Adrenal gland (tissue), 12 donors: ENCODE measurements around the gene GPR83. TPM values are rescaled to one million over a fixed set of nuclear protein-coding genes. Genes with fewer than 3 reads are reported as not detected.

ENCODE experiments used
- DNase-seq, 7 donors: peaks; one replicate each; pipeline ENCODE4 v3.0.0-alpha.2; 2019 to 2020
- H3K27ac ChIP-seq, 5 donors: fragments of 200-600 bp; sonication (generic) in 4 of 5; 1 replicate in 3 of 5; 2 replicates in 2 of 5; pipeline versions ENCODE4 v1.5.1 to v1.8.0; 2016 to 2020; ENCODE audit warnings: mild to moderate bottlenecking in 1 of 5
- H3K27me3 ChIP-seq: fragments of 200-600 bp; 2 replicates; pipeline ENCODE4 v1.8.0; 2021
- H3K36me3 ChIP-seq, 2 donors: fragments of 200-600 bp; replicated peaks in 1 of 2; 1 replicate in 1 of 2; 2 replicates in 1 of 2; pipeline versions ENCODE4 v1.5.1 to v1.8.0; 2018 to 2022
- H3K4me1 ChIP-seq, 2 donors: fragments of 200-600 bp; replicated peaks in 1 of 2; 1 replicate in 1 of 2; 2 replicates in 1 of 2; pipeline versions ENCODE4 v1.5.1 to v1.8.0; 2018 to 2021
- H3K4me3 ChIP-seq, 4 donors: fragments of 200-600 bp; sonication (generic) in 3 of 4; one replicate each; pipeline ENCODE4 v1.5.1; 2016 to 2018
- H3K9me3 ChIP-seq, 3 donors: fragments of 200-600 bp; sonication (generic) in 1 of 3; replicated peaks in 1 of 3; 1 replicate in 2 of 3; 2 replicates in 1 of 3; pipeline versions ENCODE4 v1.5.1 to v1.8.0; 2016 to 2021
- POLR2A ChIP-seq, 2 donors: fragments of 450-650 bp; IDR thresholded peaks; one replicate each; pipeline ENCODE4 v1.6.1; 2017; ENCODE audit warnings: antibody characterized with exemption in 2 of 2, mild to moderate bottlenecking in 2 of 2, moderate library complexity in 1 of 2
- WGBS, 4 donors: extraction: QIAGEN DNeasy Blood & Tissue Kit in 2 of 4; methylation state at CpG; one replicate each; pipeline versions ENCODE4 v1.1.5 to v1.1.7; 2013 to 2017; 5-methylcytosine and 5-hydroxymethylcytosine counted together
- intact Hi-C, 2 donors: fragments of 100-400 bp; cut with DNase I; formaldehyde crosslinking; loops; one replicate each; pipeline versions ENCODE4 v1.14.1 to v1.15.0; 2022 to 2023
- polyA plus RNA-seq, 3 donors: library from polyadenylated mRNA; stranded (reverse); fragments of 200-250 nt in 2 of 3; fragments of 350-450 nt in 1 of 3; fragmentation: Illumina TruSeq in 1 of 3; extraction: RNeasy Lipid Tissue Mini Kit (QIAGEN cat#74804) in 1 of 3; gene quantifications; one replicate each; pipeline ENCODE4 v1.2.3, GENCODE V29; 2013 to 2014
- total RNA-seq, 9 donors: library from RNA; depleted of rRNA in 4 of 9; stranded (reverse); fragments of >200 nt in 4 of 9; fragments of 120-200 nt in 1 of 9; fragmentation: NEBNext Ultra II Directional in 1 of 9; extraction: Animal tissue kit (Norgen Biotek cat#: 25700) in 1 of 9; gene quantifications; one replicate each; pipeline versions ENCODE4 v1.1.0 to v1.2.4, GENCODE V29; 2013 to 2023
- TF ChIP-seq, protein P1 (sequence below), 6 experiments: fragments of 450-650 bp in 4 of 6; fragments of 200-600 bp in 2 of 6; sonication (generic) in 1 of 6; IDR thresholded peaks; 1 replicate in 5 of 6; 2 replicates in 1 of 6; pipeline versions ENCODE4 v1.5.1 to v1.8.0; 2016 to 2021; ENCODE audit warnings: antibody characterized with exemption in 6 of 6, mild to moderate bottlenecking in 2 of 6, moderate library complexity in 1 of 6
- donor health status: healthy with polysubstance abuse.
- donor health status: Bipolar disorder and iron deficiency.
- donor health status: DM: yes; HTN: yes; CAD: no.
- donor health status: DM: no; HTN: no; CAD: no.
- donor health status: DM: no; HTN: no; CAD: no.
- donor health status: DM: yes; HTN: yes; CAD: no.

Gene GPR83
- total and polyA plus RNA-seq, 12 donors = 0.17 to 1.5 (median 0.40) TPM; not detected in 1

DNA sequence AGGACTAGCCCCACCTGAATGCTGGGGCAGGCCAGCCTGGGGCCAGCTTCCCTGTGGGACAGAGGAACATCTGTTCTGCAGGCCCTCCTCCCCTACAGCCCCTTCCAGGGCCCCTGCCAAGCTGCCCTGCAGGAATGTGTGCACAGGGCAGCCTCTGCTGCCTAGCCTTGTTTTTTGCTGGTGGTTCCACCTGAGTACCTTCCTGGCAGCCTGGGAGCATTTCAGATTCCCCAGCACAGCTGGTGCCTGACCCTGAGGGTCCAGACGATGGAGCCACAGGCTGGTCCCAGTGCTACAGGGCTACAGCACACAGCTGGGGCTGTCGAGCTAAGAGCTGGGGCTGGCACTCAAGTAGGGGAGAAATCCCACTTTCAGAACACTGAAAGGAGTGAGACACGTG is 22.3 kb upstream of the GPR83 start:
- TF ChIP-seq POLR2A (IDR thresholded peaks at IDR 0.05) = no peak
- TF ChIP-seq, protein P1, sequence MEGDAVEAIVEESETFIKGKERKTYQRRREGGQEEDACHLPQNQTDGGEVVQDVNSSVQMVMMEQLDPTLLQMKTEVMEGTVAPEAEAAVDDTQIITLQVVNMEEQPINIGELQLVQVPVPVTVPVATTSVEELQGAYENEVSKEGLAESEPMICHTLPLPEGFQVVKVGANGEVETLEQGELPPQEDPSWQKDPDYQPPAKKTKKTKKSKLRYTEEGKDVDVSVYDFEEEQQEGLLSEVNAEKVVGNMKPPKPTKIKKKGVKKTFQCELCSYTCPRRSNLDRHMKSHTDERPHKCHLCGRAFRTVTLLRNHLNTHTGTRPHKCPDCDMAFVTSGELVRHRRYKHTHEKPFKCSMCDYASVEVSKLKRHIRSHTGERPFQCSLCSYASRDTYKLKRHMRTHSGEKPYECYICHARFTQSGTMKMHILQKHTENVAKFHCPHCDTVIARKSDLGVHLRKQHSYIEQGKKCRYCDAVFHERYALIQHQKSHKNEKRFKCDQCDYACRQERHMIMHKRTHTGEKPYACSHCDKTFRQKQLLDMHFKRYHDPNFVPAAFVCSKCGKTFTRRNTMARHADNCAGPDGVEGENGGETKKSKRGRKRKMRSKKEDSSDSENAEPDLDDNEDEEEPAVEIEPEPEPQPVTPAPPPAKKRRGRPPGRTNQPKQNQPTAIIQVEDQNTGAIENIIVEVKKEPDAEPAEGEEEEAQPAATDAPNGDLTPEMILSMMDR (IDR thresholded peaks at IDR 0.05) = no peak
- Histone ChIP-seq H3K4me1 (no peaks in the 10 kb centered on the region), H3K36me3 (no peaks in the 10 kb centered on the region), H3K4me3 (no peak overlapping the region), H3K27me3 (no peaks in the 10 kb centered on the region), H3K9me3 (no peaks in the 10 kb centered on the region), H3K27ac (no peak overlapping the region)
- WGBS, 4 donors = 90 to 100% (median 97%) methylated on average over 2 to 3 of the region's 3 CpGs
- intact Hi-C loops = no loop called here
- no peak for DNase-seq

DNA sequence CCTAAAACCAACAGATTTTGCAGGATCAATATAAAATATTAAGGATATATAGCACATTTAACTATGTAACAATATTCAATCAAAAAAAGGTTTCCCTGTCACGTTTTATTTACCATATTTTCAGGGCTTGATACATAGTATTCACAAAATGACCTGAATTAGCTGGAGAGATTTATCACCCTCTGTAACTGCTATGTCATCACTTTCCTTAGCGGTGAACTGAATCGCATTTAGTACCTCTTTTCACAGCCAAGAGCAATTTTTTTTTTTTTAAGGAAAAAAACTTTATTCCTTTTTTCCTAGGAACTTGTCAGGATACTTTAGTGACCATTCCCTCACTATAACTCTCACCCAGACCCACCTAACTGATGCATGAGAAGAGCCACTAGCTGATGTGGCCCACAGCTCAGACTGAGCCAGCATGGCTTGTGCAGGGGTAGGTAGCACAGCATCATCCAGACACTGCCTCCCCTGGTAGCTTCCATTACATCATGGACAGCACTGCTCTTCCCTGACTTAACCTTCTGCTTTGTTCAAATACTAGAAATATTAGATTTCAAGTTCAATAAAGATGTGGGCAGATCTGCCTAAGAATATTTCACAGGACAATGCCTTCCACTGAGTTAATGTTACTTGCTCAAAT is 17.0 kb upstream of the GPR83 start:
- WGBS, 4 donors = 69 to 78% (median 77%) methylated on average over 3 of the region's 3 CpGs

DNA sequence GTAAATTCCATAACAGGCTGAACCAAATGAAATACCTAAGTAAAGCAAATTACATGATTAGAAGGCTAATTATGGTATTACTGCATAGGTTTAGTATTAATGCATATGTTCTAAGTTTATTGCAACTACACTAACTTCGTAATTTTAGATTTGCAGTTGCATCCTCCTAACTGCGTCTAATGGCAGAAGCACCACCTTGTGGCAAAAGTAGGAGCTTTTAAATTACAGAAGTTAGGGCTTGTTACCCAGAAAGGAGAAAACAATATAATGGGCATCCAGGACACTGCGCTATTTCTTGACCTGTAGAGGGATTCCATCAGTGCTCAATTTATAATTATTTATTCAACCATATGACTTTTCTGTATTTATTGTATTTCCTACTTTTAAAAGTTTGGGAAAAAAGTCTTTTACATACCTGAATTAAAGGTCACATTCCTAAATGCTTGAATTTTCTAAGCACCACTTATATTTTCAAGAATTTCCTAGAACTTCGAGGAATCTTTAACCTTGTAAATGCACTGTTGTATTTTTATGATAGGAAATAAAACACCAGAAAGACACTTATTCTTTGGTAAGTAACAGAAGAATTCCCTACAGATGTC is 16.3 kb upstream of the GPR83 start:
- no peak overlapping the region for H3K4me3 ChIP-seq
- no peak for TF ChIP-seq POLR2A (IDR thresholded peaks at IDR 0.05)
- TF ChIP-seq, protein P1 (IDR thresholded peaks at IDR 0.05) = peak; percentile 24 to 59 (median 46)
- intact Hi-C loops = loop anchor here (10.0 kb wide), 2 partner anchors 243 to 493 kb away; no protein-coding TSS in a partner anchor
- WGBS, 4 donors = 53 to 71% (median 56%) methylated on average over 4 of the region's 4 CpGs
- no peak overlapping the region for H3K27ac ChIP-seq
- no peaks in the 10 kb centered on the region for H3K4me1 ChIP-seq
- H3K36me3 ChIP-seq = no peaks in the 10 kb centered on the region
- no peak for DNase-seq
- no peaks in the 10 kb centered on the region for H3K27me3 ChIP-seq
- no peaks in the 10 kb centered on the region for H3K9me3 ChIP-seq

More for the DNA sequence above, 17.0 kb upstream of the GPR83 start:
- Histone ChIP-seq H3K9me3 (no peaks in the 10 kb centered on the region), H3K4me1 (no peaks in the 10 kb centered on the region), H3K4me3 (no peak overlapping the region), H3K27me3 (no peaks in the 10 kb centered on the region), H3K36me3 (no peaks in the 10 kb centered on the region), H3K27ac (no peak overlapping the region)
- DNase-seq = no peak
- intact Hi-C loops = loop anchor here (10.0 kb wide), 2 partner anchors 243 to 493 kb away; no protein-coding TSS in a partner anchor
- TF ChIP-seq POLR2A (IDR thresholded peaks at IDR 0.05) = no peak
- TF ChIP-seq, protein P1 (IDR thresholded peaks at IDR 0.05) = no peak

DNA sequence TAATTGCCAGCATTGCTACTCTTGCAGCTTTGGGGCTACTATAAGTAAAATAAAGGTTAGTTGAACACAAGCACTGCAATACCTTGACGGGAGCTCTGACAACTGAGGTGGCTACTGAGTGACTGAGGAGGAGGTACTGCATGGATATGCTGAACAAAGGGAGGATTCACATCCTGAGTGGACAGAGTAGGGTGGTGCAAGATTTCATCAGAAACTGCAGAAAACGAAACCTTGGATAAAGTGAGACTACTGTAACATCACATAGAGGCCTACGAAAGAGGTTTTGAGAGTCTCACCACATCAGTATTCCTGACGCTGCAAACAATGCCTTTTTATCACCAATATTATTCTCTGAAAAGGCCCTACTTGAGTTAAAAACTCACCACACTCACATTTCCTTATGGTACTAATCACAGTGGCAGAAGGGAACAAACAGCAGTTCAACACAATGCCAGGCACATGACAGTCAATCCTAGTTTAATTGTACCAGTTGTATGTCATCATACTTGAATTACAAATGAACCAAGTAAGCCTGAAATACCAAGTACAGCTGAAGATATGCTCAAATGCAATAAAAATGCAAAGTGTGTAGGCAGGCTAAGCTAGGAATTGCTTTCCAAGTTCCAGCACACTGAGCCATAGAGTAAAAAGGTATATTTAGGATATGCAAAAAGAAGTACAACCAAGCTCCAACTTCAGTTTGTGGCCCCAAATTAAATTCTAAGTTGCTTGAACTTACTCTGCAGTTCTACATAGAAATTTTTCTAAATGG is 4.0 kb upstream of the GPR83 start:
- Histone ChIP-seq H3K36me3 (no peaks in the 10 kb centered on the region), H3K27ac (no peak overlapping the region), H3K4me3 (no peak overlapping the region), H3K4me1 (peaks cover 0 to 5% of the 10 kb centered on the region in 2 donors), H3K9me3 (no peaks in the 10 kb centered on the region), H3K27me3 (peaks cover 8% of the 10 kb centered on the region)
- DNase-seq = no peak
- TF ChIP-seq, protein P1 (IDR thresholded peaks at IDR 0.05) = no peak
- no peak for TF ChIP-seq POLR2A (IDR thresholded peaks at IDR 0.05)
- intact Hi-C loops = no loop called here
- 82 to 92% (median 91%) methylated on average over 4 of the region's 4 CpGs for WGBS, 4 donors
